GM12873 (cell line): Measurements from ENCODE around the gene RNF14.

ENCODE experiments used
- TF ChIP-seq, protein P1 (sequence below): IDR thresholded peaks from 2 replicates; pipeline ENCODE4 v1.5.1; 2012; ENCODE audit warnings: low read depth, mild to moderate bottlenecking, moderate library complexity, low read length, control low read depth; ENCODE audit not compliant: insufficient read depth; ENCODE audit errors: missing control alignments

RNF14 gene

DNA sequence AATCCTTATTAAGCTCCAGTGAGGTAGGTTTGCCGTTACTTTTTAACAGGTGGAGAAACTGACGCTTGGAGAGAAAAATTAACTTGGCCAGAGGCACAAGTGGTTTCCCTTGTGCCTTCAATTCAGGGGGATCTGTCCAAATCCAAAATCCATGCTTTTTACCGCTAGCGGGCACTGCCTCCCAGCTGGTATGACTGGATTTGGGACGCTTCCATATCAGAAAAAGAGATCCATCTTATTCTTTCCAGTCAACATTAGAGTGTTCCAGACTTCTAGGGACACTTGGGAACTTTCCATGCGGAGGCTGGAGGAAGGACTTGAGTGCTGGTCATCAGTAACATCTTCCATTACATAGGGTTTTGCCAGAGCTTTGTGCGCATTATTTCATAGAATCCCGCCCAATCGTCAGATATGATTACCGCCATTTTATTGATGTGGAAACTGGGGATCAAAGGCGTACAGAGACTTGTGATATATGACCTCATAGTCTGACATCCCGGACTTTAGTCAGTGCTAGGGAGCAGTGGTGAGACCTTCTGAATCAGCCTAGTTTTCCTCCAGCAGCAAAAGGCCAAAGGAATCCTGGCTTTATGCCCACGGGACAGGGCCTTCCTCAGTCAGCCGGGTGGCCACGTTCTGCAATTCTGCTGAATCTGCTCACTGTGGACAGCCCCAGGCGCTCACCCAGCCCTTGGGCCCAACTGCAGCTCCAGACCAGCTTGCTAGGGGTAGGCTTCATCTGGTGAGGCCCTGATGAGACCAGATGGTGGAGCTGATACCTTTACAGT lies 45.0 kb downstream of the RNF14 start:
- TF ChIP-seq, protein P1, sequence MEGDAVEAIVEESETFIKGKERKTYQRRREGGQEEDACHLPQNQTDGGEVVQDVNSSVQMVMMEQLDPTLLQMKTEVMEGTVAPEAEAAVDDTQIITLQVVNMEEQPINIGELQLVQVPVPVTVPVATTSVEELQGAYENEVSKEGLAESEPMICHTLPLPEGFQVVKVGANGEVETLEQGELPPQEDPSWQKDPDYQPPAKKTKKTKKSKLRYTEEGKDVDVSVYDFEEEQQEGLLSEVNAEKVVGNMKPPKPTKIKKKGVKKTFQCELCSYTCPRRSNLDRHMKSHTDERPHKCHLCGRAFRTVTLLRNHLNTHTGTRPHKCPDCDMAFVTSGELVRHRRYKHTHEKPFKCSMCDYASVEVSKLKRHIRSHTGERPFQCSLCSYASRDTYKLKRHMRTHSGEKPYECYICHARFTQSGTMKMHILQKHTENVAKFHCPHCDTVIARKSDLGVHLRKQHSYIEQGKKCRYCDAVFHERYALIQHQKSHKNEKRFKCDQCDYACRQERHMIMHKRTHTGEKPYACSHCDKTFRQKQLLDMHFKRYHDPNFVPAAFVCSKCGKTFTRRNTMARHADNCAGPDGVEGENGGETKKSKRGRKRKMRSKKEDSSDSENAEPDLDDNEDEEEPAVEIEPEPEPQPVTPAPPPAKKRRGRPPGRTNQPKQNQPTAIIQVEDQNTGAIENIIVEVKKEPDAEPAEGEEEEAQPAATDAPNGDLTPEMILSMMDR = no peak

DNA sequence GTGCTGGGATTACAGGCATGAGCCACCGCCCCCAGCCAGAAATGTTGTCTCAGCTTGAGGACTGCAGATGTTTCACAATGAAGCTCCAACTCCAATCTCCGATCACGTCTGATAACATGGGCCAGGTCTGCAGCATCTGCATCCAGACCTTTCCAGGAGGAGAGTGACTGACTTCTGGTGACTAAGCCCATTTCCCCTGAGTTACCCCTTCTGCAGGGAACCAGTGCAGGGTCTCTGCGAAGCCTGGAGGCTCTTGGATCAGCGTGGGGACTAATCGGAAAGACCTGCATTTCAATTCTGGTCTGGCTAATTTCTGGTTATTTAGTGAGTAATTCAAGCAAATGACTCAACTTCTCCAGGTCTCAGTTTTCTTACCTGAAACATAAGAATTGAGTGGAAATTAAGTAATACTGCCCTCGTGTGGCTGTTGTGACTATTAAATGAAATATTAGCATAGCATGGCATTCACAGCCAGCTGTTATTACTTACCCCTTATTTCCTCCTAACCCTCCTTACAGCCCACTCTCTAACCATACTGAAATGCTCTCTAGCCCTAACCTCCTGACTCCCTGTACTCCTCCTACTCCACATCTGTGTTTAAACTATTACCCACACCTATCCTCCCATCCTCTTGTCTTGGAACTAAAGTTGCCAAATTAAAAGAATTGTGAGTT lies 46.1 kb downstream of the RNF14 start:
- TF ChIP-seq, protein P1 = peak; percentile 57

DNA sequence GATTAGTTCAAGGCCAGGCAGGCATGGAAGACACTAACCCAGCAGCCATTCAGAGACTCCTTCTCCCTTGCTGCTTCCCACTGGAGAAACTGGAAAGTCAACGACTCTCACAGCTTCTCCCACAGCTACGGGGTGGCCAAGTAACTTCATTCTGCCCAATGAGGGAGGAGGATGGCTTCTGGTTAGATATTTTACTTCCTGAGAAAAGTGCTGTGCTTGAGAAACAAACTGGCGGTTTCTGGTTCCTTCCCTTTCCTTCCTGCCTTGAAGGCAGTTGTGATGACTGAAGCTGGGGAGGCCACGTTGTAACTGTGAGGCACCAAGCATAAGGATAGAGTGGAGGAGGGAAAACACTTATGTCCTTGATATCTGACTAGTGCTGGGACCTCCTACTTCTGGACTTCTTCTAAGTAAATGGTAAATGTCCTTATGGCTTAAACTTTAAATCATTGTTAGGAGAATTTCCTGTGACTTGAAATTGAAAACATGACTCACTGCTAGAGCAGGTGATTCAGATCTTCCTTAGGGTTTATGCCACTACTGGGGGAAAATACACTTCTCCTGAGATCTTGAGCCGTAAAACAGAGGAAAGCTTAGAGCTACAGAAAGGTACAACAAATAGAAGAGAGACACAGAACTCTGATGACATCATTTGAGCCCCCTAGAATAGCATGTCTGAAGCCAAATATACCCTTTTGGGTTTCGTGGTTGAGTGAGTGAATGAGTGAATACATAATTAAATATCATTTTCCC lies 47.1 kb downstream of the RNF14 start:
- TF ChIP-seq, protein P1 = no peak

DNA sequence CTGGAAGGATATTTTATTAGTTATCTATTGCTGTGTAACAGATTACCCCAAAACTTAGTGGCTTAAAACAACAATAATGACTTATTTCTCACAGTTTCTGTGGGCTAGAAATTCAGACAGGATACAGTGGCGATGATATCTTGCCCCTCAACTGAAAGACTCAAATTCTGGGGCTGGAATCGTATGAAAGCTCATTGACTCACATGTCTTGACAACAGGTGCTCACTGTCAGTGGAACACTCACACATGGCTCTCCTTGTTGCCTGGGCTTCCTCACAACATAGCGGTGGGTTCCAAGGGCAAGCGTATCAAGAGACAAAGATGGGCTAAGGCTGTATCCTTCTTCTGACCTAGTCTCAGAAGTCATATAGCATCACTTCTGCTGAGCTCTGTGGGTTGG lies 47.7 kb downstream of the RNF14 start:
- TF ChIP-seq, protein P1 = no peak

DNA sequence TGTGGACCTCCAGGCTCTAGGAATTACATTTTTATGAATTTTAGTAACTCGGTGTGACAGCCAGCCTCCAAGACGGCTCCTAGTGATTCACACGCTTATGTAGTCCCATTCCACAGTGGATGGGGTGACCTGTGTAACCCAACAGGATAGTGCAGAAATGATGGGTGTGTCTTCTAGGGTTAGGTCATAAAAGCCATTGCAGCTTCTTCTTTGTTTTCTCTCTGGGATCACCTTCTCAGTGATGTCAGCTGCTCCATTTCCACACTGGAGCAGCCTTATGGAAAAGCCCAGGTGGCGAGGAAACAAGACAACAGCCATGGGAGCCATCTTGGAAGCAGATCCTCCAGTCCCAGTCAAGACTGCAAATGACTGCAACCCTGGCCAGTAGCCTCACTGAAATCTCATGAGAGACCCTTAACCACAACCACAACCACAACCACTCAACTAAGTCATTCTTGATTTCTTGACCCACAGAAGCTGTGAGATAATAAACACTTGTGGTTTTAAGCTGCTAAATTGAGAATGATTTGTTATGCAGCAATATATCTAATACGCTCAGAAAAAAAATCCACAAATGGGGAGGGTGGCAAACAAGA lies 49.0 kb downstream of the RNF14 start:
- TF ChIP-seq, protein P1 = no peak

DNA sequence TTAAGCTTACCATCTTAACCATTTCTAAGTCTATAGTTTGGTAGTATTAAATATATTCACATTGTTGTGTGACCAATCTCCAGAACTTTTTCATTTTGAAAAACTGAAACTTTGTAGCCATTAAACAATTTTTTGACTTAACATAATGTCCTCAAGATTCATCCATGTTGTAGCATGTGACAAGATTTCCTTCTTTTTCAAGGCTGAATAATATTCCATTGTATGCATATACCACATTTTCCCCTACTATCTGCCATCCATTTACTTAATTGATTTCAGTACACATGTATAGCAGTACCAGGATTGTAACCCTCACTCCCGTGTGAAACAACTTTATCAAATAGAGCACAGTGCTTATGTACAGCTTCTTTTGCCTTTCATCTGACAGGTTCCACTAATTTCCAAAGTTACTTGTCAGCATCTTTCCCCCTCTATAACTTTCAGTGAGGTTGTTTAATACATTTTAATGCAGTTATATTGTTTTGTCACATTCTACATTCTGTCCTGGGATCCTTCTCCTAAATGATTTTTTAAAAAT lies 51.3 kb downstream of the RNF14 start:
- TF ChIP-seq, protein P1 = no peak
